HFFc6 (cell line): ENCODE data around the gene CFAP20DC. TPM values are rescaled to one million over a fixed set of nuclear protein-coding genes. Genes with fewer than 3 reads are reported as not detected.
"Not testable (repeated sequence)": the region's sequence is repeated elsewhere in the genome, so short reads cannot be mapped to it uniquely, and the experiment has no call there.

ENCODE experiments used
- DNase-seq: peaks from one replicate; pipeline ENCODE4 v3.0.0-alpha.2; 2018
- H3K27ac Mint-ChIP-seq: 2 replicates; pipeline ENCODE4 v1.8.0; 2020; ENCODE audit warnings: mild to moderate bottlenecking, mixed read lengths
- H3K27me3 Mint-ChIP-seq: 2 replicates; pipeline ENCODE4 v1.8.0; 2021; ENCODE audit warnings: mild to moderate bottlenecking, moderate library complexity, mixed read lengths; ENCODE audit not compliant: insufficient read depth
- H3K36me3 Mint-ChIP-seq: 2 replicates; pipeline ENCODE4 v1.8.0; 2021; ENCODE audit warnings: low read depth, mixed read lengths
- H3K4me1 Mint-ChIP-seq: 2 replicates; pipeline ENCODE4 v1.8.0; 2020; ENCODE audit warnings: low read depth, mixed read lengths
- H3K4me3 Mint-ChIP-seq: 2 replicates; pipeline ENCODE4 v1.8.0; 2020; ENCODE audit warnings: mild to moderate bottlenecking, moderate library complexity, mixed read lengths
- H3K9me3 Mint-ChIP-seq: 2 replicates; pipeline ENCODE4 v1.8.0; 2020; ENCODE audit warnings: mild to moderate bottlenecking, mixed read lengths
- CTCF ChIP-seq: fragments of 200-600 bp; sonication (generic); IDR thresholded peaks from 2 replicates; pipeline ENCODE4 v1.5.0; 2021; ENCODE audit warnings: antibody characterized with exemption, mild to moderate bottlenecking
- long read RNA-seq: library from polyadenylated mRNA; unstranded; transcript quantifications from one replicate; pipeline ENCODE4 v2.0.0, GENCODE V29; 2019
- total RNA-seq, 6 experiments: library from RNA; stranded (reverse); fragmentation: NEBNext Ultra II Directional; extraction: Animal tissue kit (Norgen Biotek cat#: 25700); gene quantifications; 2 replicates in 1 of 6; 3 replicates in 5 of 6; pipeline ENCODE4 v1.2.3, GENCODE V29; 2021

The CFAP20DC gene
- total RNA-seq: 1 to 10 TPM; 1.2 to 2.6 (median 2.1) TPM
- long read RNA-seq, partial matches to known transcripts: 2 of 3 reads
- long read RNA-seq, other reads (novel, unspliced or antisense): 1 of 3 reads

GRCh38 chr3:59049671-59050331, at the start of gene CFAP20DC:
Gene CFAP20DC, minus strand, starts transcription at chr3:59050025. Its CDS starts 394 bp downstream, at chr3:59049631.
- H3K27me3 Mint-ChIP-seq: no peaks in the 10 kb centered on the region; the same call in 1 of the 2 replicates
- peaks cover 27% of the 10 kb centered on the region for H3K4me1 Mint-ChIP-seq
- H3K4me3 Mint-ChIP-seq: peak within 1 kb of the TSS; percentile 84
- no peaks in the 10 kb centered on the region; the same call in 1 of the 2 replicates for H3K9me3 Mint-ChIP-seq
- H3K36me3 Mint-ChIP-seq: no peaks in the 10 kb centered on the region
- peak within 1 kb of the TSS; percentile 96 for H3K27ac Mint-ChIP-seq
- DNase-seq: peak; percentile 93
- peak; percentile 16; the same call in 1 of the 2 replicates for TF ChIP-seq CTCF

- H3K27ac Mint-ChIP-seq, H3K27me3 Mint-ChIP-seq, H3K4me3 Mint-ChIP-seq, DNase-seq, H3K36me3 Mint-ChIP-seq: not testable (repeated sequence)
- Mint-ChIP-seq H3K9me3 (peaks cover 19% of the 10 kb centered on the region), H3K4me1 (peaks cover 14% of the 10 kb centered on the region)
Measured at GRCh38 chr3:59098516-59098915, 48.7 kb upstream of the CFAP20DC start.

- Mint-ChIP-seq H3K27me3 (peaks cover 1% of the 10 kb centered on the region), H3K36me3 (peaks cover 5% of the 10 kb centered on the region; the same call in 1 of the 2 replicates), H3K4me3 (no peak overlapping the region), H3K27ac (no peak overlapping the region), H3K4me1 (no peaks in the 10 kb centered on the region), H3K9me3 (peaks cover 19% of the 10 kb centered on the region)
- TF ChIP-seq CTCF: no peak
- DNase-seq: no peak
Measured at GRCh38 chr3:59094446-59094845, 44.6 kb upstream of the CFAP20DC start.

- no peaks in the 10 kb centered on the region for H3K4me1 Mint-ChIP-seq
- H3K27ac Mint-ChIP-seq: no peak overlapping the region
- H3K27me3 Mint-ChIP-seq: peaks cover 1% of the 10 kb centered on the region
- peaks cover 5% of the 10 kb centered on the region; the same call in 1 of the 2 replicates for H3K36me3 Mint-ChIP-seq
- H3K9me3 Mint-ChIP-seq: peaks cover 19% of the 10 kb centered on the region
- no peak for DNase-seq
- no peak overlapping the region for H3K4me3 Mint-ChIP-seq
- TF ChIP-seq CTCF: no peak
Measured at GRCh38 chr3:59093521-59093920, 43.7 kb upstream of the CFAP20DC start.

GRCh38 chr3:59088761-59089160, 38.9 kb upstream of the CFAP20DC start:
- no peak for TF ChIP-seq CTCF
- Mint-ChIP-seq H3K4me1 (no peaks in the 10 kb centered on the region), H3K36me3 (no peaks in the 10 kb centered on the region), H3K4me3 (no peak overlapping the region), H3K27ac (no peak overlapping the region), H3K9me3 (peaks cover 15% of the 10 kb centered on the region), H3K27me3 (peaks cover 1% of the 10 kb centered on the region)
- no peak for DNase-seq

GRCh38 chr3:59085976-59086375, 36.2 kb upstream of the CFAP20DC start:
- no peak for TF ChIP-seq CTCF
- no peak overlapping the region for H3K27ac Mint-ChIP-seq
- H3K9me3 Mint-ChIP-seq: peaks cover 15% of the 10 kb centered on the region
- DNase-seq: no peak
- no peak overlapping the region for H3K4me3 Mint-ChIP-seq
- no peaks in the 10 kb centered on the region for H3K36me3 Mint-ChIP-seq
- peaks cover 6% of the 10 kb centered on the region for H3K27me3 Mint-ChIP-seq
- no peaks in the 10 kb centered on the region for H3K4me1 Mint-ChIP-seq
